OCI-M1 (cell line): ENCODE measurements around the gene ZFYVE9.
"Not testable (repeated sequence)": the region's sequence is repeated elsewhere in the genome, so short reads cannot be mapped to it uniquely, and the experiment has no call there.

Source experiments
- DNase-seq: peaks from one replicate; lab custom pipeline; 2025; lab: John Stamatoyannopoulos, UW

The ZFYVE9 gene

GRCh38 chr1:52343979-52344378 lies 202.1 kb downstream of the ZFYVE9 start:
- no peak for DNase-seq

- no peak for DNase-seq
Measured at GRCh38 chr1:52345252-52345651, 203.4 kb downstream of the ZFYVE9 start.

GRCh38 chr1:52346653-52347052 lies 204.8 kb downstream of the ZFYVE9 start:
- DNase-seq = no peak

- DNase-seq = no peak
Measured at GRCh38 chr1:52348704-52349300, 206.9 kb downstream of the ZFYVE9 start.

GRCh38 chr1:52352690-52353089 lies 210.8 kb downstream of the ZFYVE9 start:
- no peak for DNase-seq

GRCh38 chr1:52355436-52355835 lies 213.5 kb downstream of the ZFYVE9 start:
- DNase-seq = no peak

- no peak for DNase-seq
Measured at GRCh38 chr1:52355847-52356505, 214.1 kb downstream of the ZFYVE9 start.

GRCh38 chr1:52356818-52357355 lies 215.0 kb downstream of the ZFYVE9 start:
- DNase-seq = no peak

GRCh38 chr1:52357397-52357796 lies 215.5 kb downstream of the ZFYVE9 start:
- no peak for DNase-seq

GRCh38 chr1:52358851-52359497 lies 217.1 kb downstream of the ZFYVE9 start:
- DNase-seq = no peak

- DNase-seq = no peak
Measured at GRCh38 chr1:52359676-52360594, 218.0 kb downstream of the ZFYVE9 start.

GRCh38 chr1:52360595-52360968 lies 218.7 kb downstream of the ZFYVE9 start:
- DNase-seq = no peak

- no peak for DNase-seq
Measured at GRCh38 chr1:52364235-52364839, 222.4 kb downstream of the ZFYVE9 start.

DNA sequence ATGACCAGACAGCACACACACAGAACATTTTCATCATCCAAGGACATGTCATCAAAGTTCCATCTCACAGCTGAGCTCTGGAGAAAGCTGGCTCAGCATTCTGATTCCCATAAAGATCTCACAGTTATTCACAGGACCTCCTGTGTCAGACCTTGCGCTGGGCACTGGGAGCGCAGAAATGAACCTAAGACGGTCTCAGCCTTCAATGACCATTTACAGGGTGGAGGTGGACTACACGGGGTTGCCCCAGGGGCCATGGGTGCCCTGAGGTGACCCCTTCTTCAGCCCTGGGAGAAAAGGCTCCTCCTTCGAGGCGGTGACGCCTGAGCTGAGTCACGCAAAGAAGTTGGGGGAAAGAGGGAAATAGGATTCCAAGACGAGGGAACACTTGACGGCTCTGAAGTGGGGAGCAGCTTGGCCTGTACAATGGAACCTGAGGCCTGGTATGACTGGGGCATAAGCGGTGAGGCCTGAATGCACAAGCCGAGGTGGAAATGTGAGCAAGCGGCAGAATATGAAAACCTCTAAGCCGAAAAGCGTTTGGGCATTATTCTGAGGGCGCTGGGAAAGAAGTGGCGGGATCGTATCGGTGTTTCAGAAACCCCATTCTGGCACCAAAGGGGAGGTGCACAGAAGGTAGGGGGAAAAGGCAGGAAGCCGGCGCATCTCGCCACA lies 223.3 kb downstream of the ZFYVE9 start:
- peak; percentile 73 for DNase-seq

- DNase-seq = peak; percentile 99
Measured at GRCh38 chr1:52365746-52366516, 224.0 kb downstream of the ZFYVE9 start, which contains the start of gene CC2D1B. Gene CC2D1B (minus strand): TSS chr1:52366205. CDS start chr1:52364620, 1,585 bp downstream.

GRCh38 chr1:52366517-52366827 lies 224.6 kb downstream of the ZFYVE9 start:
- no peak for DNase-seq

DNA sequence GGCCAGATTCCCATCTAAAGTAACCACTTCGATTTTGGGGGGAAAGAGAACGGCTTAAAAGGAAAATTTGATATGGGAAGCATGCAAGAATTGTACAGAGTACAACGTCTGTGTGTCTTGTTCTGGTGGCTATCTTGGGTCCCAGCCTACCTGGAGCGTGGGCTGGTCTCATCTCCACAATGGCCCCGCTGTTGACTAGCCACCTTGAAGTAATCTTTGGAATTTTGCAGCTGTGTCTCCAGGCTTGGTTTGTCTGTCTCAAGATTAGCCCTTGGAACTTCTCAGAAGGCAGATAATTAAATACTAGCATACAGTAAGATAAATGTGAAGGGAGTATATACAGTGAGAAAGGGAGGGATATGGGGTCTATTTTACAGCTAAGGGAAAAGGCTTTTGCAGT lies 225.4 kb downstream of the ZFYVE9 start:
- no peak for DNase-seq

GRCh38 chr1:52368383-52369172 lies 226.7 kb downstream of the ZFYVE9 start:
- peak; percentile 25 for DNase-seq

- not testable (repeated sequence) for DNase-seq
Measured at GRCh38 chr1:52369851-52370250, 228.0 kb downstream of the ZFYVE9 start.

GRCh38 chr1:52385376-52385775 lies 243.5 kb downstream of the ZFYVE9 start:
- DNase-seq = no peak
